ENCODE measurements around the gene HYI. TPM values are rescaled to one million over a fixed set of nuclear protein-coding genes. Genes with fewer than 3 reads are reported as not detected.

HYI gene
- total RNA-seq, 3 donors from 2014 or later, result 41.8 to 85.0 (median 79.3) TPM

- DNase-seq, result peak in 1 of 3 donors; percentile 21
- no peaks in the 10 kb centered on the region for H3K4me1 ChIP-seq (ENCODE audit: low read depth)
- no peak overlapping the region for H3K4me3 ChIP-seq
- H3K36me3 ChIP-seq (ENCODE audit: low read depth), result peaks cover 6% of the 10 kb centered on the region
- TF ChIP-seq CTCF (IDR thresholded peaks at IDR 0.05), result no peak
- ATAC-seq, result no peak
- intact Hi-C loops (cut with DNase I, micrococcal nuclease), result no loop called here
- H3K9me3 ChIP-seq, result no peaks in the 10 kb centered on the region
These were observed 4.6 kb downstream of the HYI start for GRCh38 chr1:43448955-43449707.

- Histone ChIP-seq H3K9me3 (no peaks in the 10 kb centered on the region), H3K36me3 (ENCODE audit: low read depth) (peaks cover 6% of the 10 kb centered on the region), H3K4me3 (no peak overlapping the region), H3K4me1 (ENCODE audit: low read depth) (no peaks in the 10 kb centered on the region)
- intact Hi-C loops (cut with DNase I, micrococcal nuclease), result no loop called here
- ATAC-seq, result no peak
- peak in 2 of 3 donors; percentile 28 to 31 for DNase-seq
- TF ChIP-seq CTCF (IDR thresholded peaks at IDR 0.05), result no peak
These were observed 5.6 kb downstream of the HYI start for GRCh38 chr1:43447891-43448708.

GRCh38 chr1:43446881-43447835, 6.6 kb downstream of the HYI start:
- DNase-seq (peak in 1 of 3 donors; percentile 23), ATAC-seq (no peak)
- intact Hi-C loops (cut with DNase I, micrococcal nuclease), result no loop called here
- Histone ChIP-seq H3K4me3 (no peak overlapping the region), H3K9me3 (no peaks in the 10 kb centered on the region), H3K36me3 (ENCODE audit: low read depth) (peaks cover 6% of the 10 kb centered on the region), H3K4me1 (ENCODE audit: low read depth) (no peaks in the 10 kb centered on the region)
- no peak for TF ChIP-seq CTCF (IDR thresholded peaks at IDR 0.05)

GRCh38 chr1:43446388-43446740, 7.4 kb downstream of the HYI start:
- H3K36me3 ChIP-seq (ENCODE audit: low read depth), result peaks cover 6% of the 10 kb centered on the region
- H3K4me1 ChIP-seq (ENCODE audit: low read depth), result no peaks in the 10 kb centered on the region
- no peaks in the 10 kb centered on the region for H3K9me3 ChIP-seq
- intact Hi-C loops (cut with DNase I, micrococcal nuclease), result no loop called here
- no peak for TF ChIP-seq CTCF (IDR thresholded peaks at IDR 0.05)
- no peak overlapping the region for H3K4me3 ChIP-seq
- DNase-seq (peak in 1 of 3 donors; percentile 9), ATAC-seq (no peak)

Data from mucosa of descending colon (tissue), 3 donors.